HuH-7.5 (cell line): ENCODE data around the gene PCSK6.

ENCODE experiments used
- DNase-seq: peaks from one replicate; pipeline ENCODE4 v3.0.0; 2011; ENCODE audit warnings: low spot score

Gene PCSK6

DNA sequence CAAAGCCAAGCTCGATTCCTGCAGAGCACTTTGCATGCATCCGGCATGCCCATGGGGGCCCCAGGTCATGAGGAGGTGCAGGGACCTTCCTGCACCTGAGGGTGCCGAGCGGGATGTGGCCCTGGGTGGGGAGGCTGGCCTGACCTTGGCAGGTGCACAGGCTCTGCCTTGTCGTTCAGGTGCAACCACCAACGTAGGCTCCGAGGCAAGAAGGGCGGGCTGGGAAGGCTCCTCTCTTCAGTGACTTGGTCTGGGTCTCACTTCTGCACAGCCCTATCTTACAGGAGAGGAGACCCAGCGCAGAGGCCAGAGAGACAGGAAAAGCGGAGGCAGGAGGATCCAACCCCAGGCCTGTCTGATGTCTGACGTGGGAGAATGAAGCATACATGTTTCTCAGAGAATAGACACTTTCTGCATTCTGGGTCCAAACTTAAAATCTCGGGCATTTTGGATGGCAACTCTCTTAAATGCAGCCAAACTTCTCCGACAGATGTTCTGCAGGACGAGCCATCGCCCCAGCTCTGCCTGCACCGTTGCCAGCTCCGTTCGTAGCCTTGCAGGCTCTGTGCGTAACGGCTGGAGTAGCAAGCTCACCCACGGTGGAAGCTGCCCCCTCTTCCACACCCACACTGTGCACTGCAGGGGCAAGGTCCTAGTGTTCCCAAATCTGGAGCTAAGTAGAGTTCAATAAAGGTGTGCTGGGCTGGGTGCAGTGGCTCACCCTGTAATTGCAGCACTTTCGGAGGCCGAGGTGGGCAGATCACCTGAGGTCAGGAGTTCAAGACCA, 133.6 kb downstream of the PCSK6 start:
- DNase-seq = no peak

DNA sequence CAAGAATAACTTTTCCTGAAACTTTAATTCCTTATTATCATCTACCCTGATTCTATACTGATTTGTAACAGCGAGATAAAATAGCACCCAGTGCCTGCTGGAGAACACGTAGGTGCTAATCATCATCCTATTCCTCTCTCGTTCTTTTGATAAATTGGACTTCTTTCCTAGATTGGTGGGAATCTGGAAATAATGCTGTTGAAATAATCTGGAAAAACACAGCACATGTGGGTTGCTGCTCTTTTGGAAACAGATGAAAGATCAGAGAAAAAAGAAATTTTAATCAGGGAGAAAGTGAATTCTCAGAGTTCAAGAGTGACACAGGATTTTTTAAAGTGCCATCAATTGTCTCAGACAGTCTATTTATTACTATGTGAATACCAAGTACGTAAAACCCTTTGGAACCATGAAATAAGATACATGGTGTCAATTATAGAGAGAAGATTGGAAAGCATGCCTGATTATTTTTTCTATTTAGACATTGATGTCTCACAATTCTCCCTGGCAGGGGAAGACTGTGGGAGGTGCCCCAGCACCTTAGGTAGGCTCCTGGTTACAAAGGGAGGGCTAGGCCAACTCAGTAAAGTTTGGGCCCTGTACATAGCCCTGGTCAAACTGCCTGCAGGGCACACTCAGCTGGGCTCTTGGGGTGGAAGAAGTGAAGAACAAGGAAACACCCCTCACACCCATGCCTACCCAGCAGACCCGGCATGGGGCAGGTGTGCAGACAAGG, 134.4 kb downstream of the PCSK6 start:
- no peak for DNase-seq

DNA sequence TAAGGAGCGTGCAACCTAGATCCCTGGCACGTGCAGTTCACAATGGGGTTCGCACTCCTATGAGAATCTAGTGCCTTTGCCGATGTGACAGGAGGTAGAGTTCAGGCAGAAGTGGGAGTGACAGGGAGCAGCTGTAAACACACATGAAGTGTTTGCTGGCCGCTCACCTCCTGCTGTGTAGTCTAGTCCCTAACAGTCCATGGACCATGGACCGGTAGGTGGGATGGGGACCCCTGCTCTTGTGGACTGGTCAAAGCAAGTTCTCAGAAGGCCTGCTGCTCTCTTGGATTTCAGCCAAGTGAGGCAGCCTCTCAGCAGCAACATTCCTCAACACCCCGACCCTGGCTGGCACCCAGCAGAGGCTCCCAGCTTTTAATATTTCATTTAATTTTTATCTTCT, 136.3 kb downstream of the PCSK6 start:
- DNase-seq = no peak

DNA sequence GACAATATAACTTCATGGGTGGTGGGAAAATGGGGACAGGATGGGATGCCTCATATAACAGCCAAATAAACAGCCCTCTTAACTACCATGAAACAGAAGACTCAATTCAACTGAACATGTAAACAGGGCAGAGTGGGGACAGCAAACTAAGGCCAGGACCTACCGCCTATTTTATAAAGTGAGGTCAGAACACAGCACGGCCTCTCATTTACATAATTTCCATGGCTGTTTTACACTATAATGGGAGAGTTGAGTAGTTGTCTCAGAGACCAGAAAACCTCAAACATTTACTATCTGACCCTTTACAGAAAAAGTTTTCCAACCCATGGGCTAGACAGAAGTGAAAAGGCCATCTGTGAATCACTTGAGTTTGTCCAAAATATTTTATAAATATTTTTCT, 137.8 kb downstream of the PCSK6 start:
- no peak for DNase-seq

DNA sequence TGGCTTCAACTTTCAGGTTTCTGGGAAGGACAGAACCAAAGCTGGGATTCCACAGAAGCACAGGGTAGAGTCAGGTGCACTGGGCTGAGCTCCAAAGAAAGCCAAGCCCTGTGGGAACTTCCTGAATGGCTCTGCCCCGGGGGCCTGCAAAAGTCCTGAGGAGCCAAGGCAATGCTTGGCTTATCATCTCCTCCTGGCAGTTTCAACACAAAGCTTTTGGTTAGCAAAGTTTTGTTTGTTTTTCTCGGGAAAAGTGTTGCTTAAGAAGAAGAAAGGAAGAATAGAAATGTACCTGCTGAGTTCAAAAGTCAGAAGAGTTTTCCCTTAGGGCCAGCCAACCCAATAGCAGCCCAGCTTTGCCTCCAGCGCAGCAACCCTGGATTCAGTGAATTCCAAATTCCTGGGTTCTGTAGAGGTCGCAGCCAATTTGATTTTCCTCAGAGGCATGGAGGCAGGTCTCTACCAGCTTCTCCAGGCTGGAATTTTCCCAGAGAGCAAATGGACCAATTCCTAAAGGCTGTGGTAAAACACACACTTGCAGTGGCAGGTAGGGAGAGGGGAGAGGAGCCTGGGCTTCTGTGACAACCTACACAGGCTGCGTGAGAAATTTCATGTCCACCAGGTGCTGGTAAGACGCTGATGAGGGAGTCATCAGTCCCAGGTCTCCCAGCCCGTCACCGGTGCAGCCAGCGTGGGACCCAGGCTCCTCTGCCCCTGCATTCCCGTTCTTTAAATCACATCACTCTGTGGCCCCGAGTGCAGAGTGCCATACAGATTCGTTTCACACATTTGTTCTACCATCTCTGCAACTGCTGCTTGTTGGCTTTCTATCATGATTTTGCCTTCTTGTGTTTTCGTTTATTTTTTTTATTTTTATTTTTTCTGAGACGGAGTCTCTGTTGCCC, 140.2 kb downstream of the PCSK6 start:
- no peak for DNase-seq

DNA sequence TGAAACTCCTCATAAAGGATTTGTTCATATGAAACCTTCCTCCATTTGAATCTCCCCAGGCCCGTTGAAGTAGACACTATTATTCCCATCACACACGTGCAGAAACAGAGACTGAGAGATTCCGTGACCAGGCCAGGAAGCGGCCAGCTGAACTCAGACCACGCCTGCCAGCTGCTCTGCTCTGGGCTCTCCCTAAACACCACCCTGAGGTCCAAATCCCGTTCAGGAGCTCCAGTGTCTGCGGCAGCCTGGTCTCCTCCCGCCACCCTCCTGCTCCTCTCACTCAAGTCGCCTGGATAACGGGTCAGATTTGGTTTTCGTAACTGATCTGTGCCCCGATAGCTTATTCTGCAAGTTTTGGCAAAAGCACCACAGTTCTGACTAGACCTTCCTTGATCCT, 140.9 kb downstream of the PCSK6 start:
- no peak for DNase-seq

DNA sequence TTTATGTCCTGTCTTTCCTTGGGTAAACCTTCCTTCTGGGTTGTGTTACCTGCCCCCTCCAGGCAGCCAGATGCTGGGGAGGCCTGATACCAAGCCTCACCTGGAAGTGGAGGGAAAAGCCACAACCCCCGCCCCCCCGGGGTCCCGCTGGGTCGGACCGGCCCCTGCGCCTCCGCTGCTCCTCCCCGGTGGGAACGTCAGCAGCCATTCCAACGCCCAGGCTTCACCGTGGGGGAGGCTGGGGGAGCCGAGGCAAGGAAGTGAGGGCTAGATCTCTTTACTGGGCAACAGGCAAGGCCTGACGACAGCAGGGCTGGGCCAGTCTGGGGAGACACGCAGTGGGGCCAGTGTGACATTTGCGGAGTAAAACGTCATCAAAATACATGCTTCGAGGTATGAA, 141.5 kb downstream of the PCSK6 start:
- no peak for DNase-seq

DNA sequence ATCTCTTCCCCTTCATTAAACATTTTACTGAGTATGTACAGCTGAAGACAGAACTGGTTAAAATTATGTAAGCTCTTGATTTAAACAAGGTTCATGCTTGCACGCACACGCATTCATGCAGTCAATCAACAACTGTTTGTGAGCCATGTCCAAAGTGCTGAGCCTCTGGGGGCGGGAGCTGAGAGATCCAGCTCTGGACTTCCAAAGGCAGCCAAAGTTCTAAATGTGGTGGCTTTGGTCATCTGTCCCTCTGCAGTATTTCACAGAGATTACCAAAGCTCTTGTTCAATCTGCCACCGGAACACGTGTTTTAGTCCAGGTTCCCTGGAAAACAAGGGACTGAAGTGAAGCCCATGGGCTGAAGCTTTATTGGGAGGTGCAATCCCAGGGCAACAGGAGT, 142.1 kb downstream of the PCSK6 start:
- DNase-seq = no peak

DNA sequence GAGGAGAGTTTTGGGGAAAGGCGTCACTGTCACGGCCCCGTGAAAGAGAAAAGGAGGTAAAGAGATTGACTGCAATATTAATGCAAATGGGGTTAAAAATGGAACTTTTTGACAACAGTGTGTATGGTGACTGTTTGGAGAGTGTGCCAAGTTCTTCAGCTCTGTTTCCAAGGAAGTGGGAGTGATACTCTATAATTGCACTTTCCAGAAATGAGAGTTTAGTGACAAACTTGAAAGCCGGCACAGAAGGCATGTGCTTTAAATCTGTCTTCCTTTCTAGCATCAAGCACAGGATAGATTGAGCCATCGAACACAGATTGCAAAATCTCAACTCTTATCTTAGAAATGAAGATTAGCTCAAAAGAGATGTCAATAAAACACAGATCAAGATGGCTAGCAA, 142.6 kb downstream of the PCSK6 start:
- DNase-seq = no peak

DNA sequence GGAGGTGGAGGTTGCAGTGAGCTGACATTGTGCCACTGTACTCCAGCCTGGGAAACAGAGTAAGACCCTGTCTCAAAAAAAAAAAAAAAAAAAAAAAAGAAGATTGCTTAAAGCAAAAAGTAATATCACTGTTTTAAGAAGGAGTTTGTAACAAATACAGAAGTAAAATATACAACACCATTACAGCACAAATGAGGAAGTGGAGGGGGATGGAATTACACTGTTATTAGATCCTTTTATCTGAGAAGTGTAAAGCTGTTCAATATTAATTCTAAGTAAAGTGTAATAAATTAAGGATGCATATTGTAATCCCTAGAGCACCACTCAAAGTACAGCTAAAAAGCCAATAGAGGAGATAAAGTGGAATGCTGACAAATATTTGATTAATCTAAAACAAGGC, 147.5 kb downstream of the PCSK6 start:
- DNase-seq = no peak

DNA sequence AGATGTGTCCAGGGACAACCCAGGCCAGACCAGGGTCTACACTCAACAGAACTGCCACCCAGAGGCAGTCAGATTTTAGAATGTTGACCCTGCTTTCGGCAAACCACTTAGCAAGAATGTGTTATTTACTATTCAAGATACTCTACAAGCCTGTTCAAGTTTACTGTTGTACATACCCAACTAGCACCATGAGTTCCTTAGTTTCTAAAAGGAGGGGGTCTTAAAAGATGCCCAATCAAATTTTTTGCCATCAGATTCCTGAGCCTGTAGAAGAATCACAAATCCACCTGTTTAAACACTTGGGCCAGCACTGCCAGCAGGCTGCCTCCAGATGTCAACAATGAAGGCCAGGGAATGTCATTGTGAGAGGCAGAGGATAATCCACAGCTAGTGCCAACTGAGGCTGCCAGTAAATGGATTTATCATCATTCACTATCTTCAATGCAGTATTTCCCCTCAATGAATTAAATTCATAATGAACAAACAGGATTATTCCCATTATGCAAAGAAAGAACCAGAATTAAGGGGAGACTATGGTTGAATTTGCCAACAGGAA, 150.9 kb downstream of the PCSK6 start:
- no peak for DNase-seq

DNA sequence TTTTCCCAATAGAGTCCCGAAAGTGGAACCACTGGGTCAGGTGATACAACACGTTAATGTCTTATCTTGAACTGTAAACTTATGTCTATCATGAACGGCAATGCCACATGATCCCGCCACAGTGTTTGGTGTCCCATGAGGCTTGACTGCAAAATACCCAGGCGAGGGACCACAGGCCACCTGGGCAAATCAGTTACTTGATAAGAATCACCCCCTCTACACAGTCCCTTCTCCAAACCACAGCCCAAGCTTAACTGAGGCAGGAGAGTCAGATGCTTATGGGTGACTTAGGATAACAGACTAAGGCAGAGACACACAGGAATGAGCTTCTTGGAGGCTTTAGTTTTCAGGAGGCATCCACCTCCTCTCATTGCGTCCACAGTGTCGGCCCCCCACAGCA, 151.5 kb downstream of the PCSK6 start:
- DNase-seq = no peak

DNA sequence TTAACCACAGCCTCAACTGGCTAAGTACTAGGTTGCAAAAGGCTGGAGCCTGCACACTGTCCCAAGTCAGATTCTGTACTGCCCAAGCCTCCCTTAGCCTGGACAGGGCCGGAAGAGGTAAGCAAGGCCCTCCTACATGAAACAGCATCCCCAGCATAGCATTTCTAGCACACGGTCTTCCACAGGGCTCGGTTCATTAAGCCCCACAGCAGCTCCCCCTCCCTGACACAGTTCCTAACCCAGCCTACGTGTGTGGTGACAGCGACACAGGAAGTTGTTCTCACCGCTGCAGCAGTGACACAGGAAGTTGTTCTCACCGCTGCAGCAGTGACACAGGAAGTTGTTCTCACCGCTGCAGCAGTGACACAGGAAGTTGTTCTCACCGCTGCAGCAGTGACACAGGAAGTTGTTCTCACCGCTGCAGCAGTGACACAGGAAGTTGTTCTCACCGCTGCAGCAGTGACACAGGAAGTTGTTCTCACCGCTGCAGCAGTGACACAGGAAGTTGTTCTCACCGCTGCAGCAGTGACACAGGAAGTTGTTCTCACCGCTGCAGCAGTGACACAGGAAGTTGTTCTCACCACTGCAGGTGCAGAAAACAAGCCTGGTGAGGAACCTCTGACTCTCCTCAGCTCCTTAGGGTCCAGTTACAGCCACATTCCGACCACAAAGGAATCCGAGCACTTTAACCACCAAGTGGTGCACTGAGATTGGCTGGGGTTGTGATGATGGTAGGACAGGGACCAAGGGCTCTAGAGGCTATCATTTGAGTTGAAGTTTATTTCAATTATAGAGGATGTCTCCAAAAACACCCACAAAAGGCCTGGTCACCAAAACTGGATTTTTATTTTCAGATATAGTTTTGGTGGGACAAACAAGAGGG, 155.4 kb downstream of the PCSK6 start:
- DNase-seq = peak; percentile 65

DNA sequence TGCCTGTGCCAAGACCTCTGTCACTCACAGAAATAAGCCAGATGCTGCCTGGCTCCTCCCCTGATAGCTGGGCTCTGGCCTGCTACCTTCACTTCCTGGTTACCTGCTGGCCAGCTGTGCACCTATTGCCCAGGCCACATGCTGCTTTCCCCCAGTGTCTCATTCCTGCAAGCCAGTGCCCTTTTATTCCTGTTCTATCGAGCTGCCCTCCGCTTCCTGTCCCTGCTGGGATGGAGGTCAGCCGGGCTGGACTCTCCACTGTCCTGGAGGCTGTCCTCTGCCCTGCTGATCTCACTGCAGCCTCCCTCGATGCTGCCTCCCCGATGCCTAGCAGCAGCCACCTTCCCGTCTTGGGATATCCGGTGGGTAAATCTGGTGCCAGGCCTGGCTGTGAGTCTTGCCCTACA, 157.4 kb downstream of the PCSK6 start:
- no peak for DNase-seq

DNA sequence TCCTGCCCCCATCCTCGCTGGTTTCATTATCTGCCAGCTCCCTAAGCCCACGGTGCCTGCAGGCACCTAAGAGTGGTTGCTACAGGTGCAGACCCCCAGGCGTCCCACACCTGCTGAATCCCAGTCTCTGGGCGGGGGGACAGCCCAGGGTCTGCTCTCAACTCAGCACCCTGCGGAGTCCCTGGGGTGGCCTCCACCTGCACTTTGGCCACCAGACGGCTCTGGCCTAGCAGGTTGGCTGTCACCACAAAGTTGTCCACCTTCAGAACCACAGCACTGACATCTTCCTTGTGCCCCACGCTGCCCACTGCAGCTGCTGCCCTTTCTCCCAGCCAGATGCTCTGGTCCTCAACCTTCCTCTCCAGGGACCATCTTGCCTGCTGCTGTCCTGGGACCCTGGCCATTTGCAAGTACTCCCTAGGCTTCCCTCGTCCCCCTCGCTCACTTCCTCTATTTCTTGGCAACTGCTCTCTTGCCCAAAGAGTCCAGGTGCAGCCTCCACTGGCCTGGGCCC, 159.6 kb downstream of the PCSK6 start:
- DNase-seq = no peak

DNA sequence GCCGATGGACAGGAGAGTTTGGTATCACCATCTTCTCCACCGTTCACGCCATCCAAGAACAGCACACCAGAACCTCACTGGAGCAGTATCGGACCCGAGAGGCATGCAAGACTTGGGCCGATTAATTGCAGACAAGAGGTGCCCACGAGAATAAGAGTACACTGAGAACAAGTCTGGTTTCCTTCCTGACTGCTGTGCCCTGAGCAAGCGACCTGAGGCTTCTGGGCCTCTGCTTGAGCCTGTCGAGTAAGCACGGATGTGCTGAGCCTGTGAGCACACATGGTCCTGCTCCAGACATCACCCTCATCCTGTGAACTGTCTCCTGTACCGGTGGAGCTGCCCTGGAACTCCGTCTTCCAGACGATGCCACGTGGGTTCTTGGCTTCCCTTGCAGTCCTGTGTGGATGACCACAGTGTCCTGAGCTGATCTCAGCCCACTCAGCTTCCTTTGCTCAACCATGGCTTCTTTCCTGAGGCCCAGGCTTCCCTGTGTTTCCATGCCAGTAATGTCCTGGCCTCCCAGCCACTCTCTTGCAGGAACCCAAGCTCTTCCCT, 160.1 kb downstream of the PCSK6 start:
- DNase-seq = no peak

DNA sequence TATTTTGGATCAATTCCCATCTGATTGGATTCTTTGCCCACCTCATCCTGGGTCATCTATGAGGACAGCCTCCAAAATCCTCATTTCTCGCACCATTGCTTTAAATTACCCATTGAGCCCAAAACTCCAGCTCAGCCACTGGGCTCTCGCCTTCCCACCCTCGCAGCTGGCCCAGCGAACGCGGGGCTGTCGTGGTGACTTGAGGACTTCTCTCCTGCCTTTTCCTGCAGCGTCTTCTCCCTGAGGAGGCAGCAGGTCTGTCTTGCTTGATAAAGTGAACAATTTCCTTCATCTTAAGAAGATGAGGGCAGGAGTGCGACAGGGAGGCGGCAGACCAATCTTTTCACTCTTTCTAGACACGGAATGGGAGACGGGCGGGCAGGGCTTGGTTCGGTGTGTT, 161.5 kb downstream of the PCSK6 start:
- no peak for DNase-seq

DNA sequence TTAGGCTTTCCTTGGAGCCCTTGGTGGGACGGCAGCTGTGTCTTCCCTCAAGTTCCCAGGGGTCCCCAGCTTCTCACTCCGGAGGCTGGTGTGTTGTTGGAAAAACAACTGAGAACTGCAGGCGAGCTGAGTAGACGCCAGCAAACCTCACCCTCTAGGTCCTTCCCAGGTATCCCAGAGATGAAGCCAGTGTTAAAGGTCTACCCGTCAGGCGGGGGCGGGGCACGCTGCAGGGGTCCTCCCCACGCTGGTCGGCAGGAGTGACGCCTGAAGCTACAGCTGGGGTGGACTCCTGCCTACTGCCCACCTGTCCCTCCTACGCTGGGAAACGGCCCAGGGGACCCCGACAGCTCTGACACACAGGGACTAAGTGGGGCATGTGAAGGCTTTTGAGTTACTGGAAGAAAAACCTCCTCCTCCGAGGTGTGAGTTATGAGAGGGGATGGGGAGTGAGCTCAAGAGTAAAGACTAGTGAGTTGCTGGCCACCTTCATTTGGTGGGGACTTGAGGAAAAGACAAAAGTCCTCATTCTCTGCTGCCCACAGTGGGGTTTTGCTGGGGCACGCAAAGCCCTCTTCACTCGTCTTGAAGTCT, 162.3 kb downstream of the PCSK6 start:
- DNase-seq = no peak

DNA sequence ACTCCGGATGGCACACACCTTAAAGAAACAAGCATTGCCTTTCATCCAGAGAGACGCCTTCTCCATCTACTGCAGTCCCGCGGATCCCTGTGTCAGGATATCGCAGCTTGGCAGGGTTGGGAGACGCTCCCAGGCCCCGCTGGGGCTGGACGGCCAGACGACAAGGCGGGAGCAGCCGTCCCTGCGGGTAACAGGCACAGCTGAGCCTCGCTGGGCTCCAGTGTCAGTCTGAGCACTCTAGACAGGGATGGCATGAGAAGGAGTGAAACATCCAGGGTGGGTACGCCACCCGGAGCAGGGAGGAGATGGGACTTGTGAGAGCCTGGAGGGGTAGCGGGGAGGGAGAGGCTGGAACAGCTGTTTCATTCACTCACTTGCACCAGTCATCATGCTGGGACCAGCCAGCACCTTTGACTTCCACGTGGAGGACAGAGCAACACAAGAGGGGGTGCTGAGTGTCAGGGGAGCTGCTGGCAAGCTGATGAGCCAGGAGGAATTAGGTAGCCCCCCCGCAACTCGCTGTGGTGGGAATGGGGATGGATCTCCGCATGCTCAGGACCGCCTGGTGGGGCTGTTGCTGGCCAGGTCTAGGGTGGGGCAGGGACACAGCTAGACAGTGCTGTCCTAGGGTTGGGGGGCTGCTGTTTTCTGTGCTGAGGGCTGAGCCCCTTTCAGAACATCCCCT, 162.9 kb downstream of the PCSK6 start:
- no peak for DNase-seq

DNA sequence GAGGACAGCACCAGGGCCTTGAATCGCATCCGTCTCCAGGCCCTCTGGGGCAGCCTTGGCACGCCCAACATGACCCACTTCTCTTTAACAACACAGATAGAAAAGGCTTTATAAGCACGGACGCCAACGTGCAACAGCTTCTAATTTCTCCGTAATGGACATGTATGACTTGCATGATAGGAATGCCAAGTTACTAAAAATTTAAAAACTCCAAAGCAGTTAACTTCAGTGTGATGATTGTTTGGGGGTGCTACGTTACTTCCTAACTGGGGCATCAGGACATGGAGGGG, 163.5 kb downstream of the PCSK6 start:
- DNase-seq = no peak
